ENCODE data around the gene MADD.

DNA sequence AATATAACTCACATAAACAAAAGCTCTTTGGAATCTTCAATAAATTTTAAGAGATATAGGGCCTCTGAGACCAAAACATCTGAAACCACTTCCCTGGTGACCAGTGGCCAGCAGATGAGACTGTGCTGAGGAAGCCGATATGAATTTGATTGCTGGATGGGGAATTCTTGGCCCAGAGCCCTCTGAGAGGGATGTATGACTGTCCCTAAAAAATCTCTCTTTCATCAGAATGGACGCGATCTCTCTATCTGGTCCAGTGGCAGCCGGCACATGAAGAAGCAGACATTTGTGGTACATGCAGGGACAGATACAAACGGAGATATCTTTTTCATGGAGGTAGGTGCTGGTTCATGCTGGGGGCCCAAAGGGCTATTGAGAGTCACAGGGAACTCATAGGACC is 45.1 kb downstream of the MADD start:
- TF ChIP-seq, protein P1, sequence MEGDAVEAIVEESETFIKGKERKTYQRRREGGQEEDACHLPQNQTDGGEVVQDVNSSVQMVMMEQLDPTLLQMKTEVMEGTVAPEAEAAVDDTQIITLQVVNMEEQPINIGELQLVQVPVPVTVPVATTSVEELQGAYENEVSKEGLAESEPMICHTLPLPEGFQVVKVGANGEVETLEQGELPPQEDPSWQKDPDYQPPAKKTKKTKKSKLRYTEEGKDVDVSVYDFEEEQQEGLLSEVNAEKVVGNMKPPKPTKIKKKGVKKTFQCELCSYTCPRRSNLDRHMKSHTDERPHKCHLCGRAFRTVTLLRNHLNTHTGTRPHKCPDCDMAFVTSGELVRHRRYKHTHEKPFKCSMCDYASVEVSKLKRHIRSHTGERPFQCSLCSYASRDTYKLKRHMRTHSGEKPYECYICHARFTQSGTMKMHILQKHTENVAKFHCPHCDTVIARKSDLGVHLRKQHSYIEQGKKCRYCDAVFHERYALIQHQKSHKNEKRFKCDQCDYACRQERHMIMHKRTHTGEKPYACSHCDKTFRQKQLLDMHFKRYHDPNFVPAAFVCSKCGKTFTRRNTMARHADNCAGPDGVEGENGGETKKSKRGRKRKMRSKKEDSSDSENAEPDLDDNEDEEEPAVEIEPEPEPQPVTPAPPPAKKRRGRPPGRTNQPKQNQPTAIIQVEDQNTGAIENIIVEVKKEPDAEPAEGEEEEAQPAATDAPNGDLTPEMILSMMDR (IDR thresholded peaks at IDR 0.05): no peak
- TF ChIP-seq POLR2A (IDR thresholded peaks at IDR 0.05): no peak
